A673 (cell line): Measurements from ENCODE around the gene EIF4E2. TPM values are rescaled to one million over a fixed set of nuclear protein-coding genes. Genes with fewer than 3 reads are reported as not detected.

Source experiments
- BruUV-seq: library from RNA; stranded (reverse); fragments of 400-500 nt; replicated peaks from 2 replicates; lab custom pipeline; 2021; lab: Mats Ljungman, UMichigan
- CTCF ChIA-PET: fragments of 300-600 bp; sonication (Branson Sonifier 250); formaldehyde crosslinking; loops from one replicate; lab custom pipeline; 2022; ENCODE audit warnings: antibody characterized with exemption; lab: Charles Lee
- POLR2A ChIA-PET: fragments of 300-600 bp; sonication (Branson Sonifier 250); formaldehyde crosslinking; loops from one replicate; lab custom pipeline; 2022; ENCODE audit warnings: antibody characterized with exemption; ENCODE audit not compliant: low non-redundant PET; lab: Charles Lee
- DNase-seq: peaks from one replicate; pipeline ENCODE4 v3.0.0-alpha.2; 2015; ENCODE audit warnings: low spot score
- H3K27ac ChIP-seq: fragments of 200-600 bp; sonication (generic); 2 replicates; pipeline ENCODE4 v1.5.1; 2016; ENCODE audit warnings: mixed run types, low read depth, mild to moderate bottlenecking, mixed read lengths, antibody characterized with exemption, low read length; ENCODE audit not compliant: poor library complexity, severe bottlenecking
- H3K27me3 ChIP-seq: fragments of 200-600 bp; sonication (generic); replicated peaks from 2 replicates; pipeline ENCODE4 v1.6.1; 2017; ENCODE audit warnings: mixed run types, low read depth, mild to moderate bottlenecking, mixed read lengths, antibody characterized with exemption, low read length; ENCODE audit not compliant: insufficient read depth, poor library complexity
- H3K36me3 ChIP-seq: fragments of 200-600 bp; sonication (generic); 2 replicates; pipeline ENCODE4 v1.6.1; 2016; ENCODE audit warnings: mixed run types, mild to moderate bottlenecking, mixed read lengths, antibody characterized with exemption, low read length; ENCODE audit not compliant: insufficient read depth, poor library complexity, severe bottlenecking
- H3K4me1 ChIP-seq: fragments of 200-600 bp; sonication (generic); 2 replicates; pipeline ENCODE4 v1.6.1; 2017; ENCODE audit warnings: mixed run types, mild to moderate bottlenecking, mixed read lengths, antibody characterized with exemption, low read length; ENCODE audit not compliant: insufficient read depth, poor library complexity, severe bottlenecking
- H3K4me3 ChIP-seq: fragments of 200-600 bp; sonication (generic); 2 replicates; pipeline ENCODE4 v1.5.1; 2016; ENCODE audit warnings: low read depth, mixed run types, mild to moderate bottlenecking, mixed read lengths, low read length; ENCODE audit not compliant: poor library complexity, severe bottlenecking
- H3K9me3 ChIP-seq: fragments of 200-600 bp; sonication (generic); 2 replicates; pipeline ENCODE4 v1.6.1; 2016; ENCODE audit warnings: mixed run types, low read depth, mild to moderate bottlenecking, mixed read lengths, antibody characterized with exemption, low read length; ENCODE audit not compliant: poor library complexity, severe bottlenecking
- CTCF ChIP-seq: fragments of 300-800, 200-600 bp; sonication (generic); conservative IDR thresholded peaks from 2 replicates; pipeline ENCODE4 v1.5.1; 2017; ENCODE audit warnings: low read depth, mild to moderate bottlenecking, antibody characterized with exemption, low read length, moderate library complexity, mixed read lengths
- EZH2 ChIP-seq: fragments of 200-600 bp; sonication (generic); IDR thresholded peaks from 2 replicates; pipeline ENCODE4 v1.6.1; 2017; ENCODE audit warnings: borderline replicate concordance, low read depth, mild to moderate bottlenecking, mixed read lengths, antibody characterized with exemption, low read length; ENCODE audit not compliant: poor library complexity, severe bottlenecking
- intact Hi-C: fragments of 100-400 bp; cut with micrococcal nuclease; formaldehyde crosslinking; loops from one replicate; pipeline ENCODE4 v1.10.0; 2022; ENCODE audit not compliant: unreplicated experiment
- total RNA-seq: library from RNA; stranded (reverse); gene quantifications from 2 replicates; pipeline ENCODE4 v1.2.3, GENCODE V29; 2021

The EIF4E2 gene
- total RNA-seq, 1 experiment from 2014 or later = 60.8 TPM

GRCh38 chr2:232556426-232556825 lies 5.9 kb downstream of the EIF4E2 start:
- no peaks in the 10 kb centered on the region for H3K27me3 ChIP-seq
- no peak overlapping the region for H3K4me3 ChIP-seq
- intact Hi-C loops = no loop called here
- ChIA-PET CTCF (no interaction called here), POLR2A (no interaction called here)
- peaks cover 6% of the 10 kb centered on the region for H3K4me1 ChIP-seq
- no TSS peak for BruUV-seq
- H3K36me3 ChIP-seq = peaks cover 43% of the 10 kb centered on the region
- H3K27ac ChIP-seq = no peak overlapping the region
- H3K9me3 ChIP-seq = no peaks in the 10 kb centered on the region
- no peak for DNase-seq
- no peak for TF ChIP-seq CTCF
- no peak for TF ChIP-seq EZH2

- intact Hi-C loops = no loop called here
- TF ChIP-seq CTCF = no peak
- no peak for TF ChIP-seq EZH2
- DNase-seq = no peak
- Histone ChIP-seq H3K27ac (no peak overlapping the region), H3K27me3 (no peaks in the 10 kb centered on the region), H3K4me1 (no peaks in the 10 kb centered on the region), H3K4me3 (no peak overlapping the region), H3K9me3 (no peaks in the 10 kb centered on the region), H3K36me3 (peaks cover 66% of the 10 kb centered on the region)
- CTCF ChIA-PET = interaction anchor here (0.6 kb wide), 1 partner anchor 51 kb away, joined by 14 read pairs; no protein-coding TSS in a partner anchor
- BruUV-seq = no TSS peak
- POLR2A ChIA-PET = no interaction called here
These were observed 12.1 kb downstream of the EIF4E2 start for GRCh38 chr2:232562515-232563151.

GRCh38 chr2:232563580-232563979 lies 13.1 kb downstream of the EIF4E2 start:
- Histone ChIP-seq H3K9me3 (no peaks in the 10 kb centered on the region), H3K4me3 (no peak overlapping the region), H3K4me1 (no peaks in the 10 kb centered on the region), H3K27me3 (no peaks in the 10 kb centered on the region), H3K27ac (no peak overlapping the region), H3K36me3 (peaks cover 67% of the 10 kb centered on the region)
- intact Hi-C loops = no loop called here
- no peak for TF ChIP-seq CTCF
- no peak for TF ChIP-seq EZH2
- no peak for DNase-seq
- CTCF ChIA-PET = no interaction called here
- POLR2A ChIA-PET = no interaction called here
- no TSS peak for BruUV-seq
